Measurements from ENCODE around the gene SEMA3B. TPM values are rescaled to one million over a fixed set of nuclear protein-coding genes. Genes with fewer than 3 reads are reported as not detected.
"Not testable (repeated sequence)": the region's sequence is repeated elsewhere in the genome, so short reads cannot be mapped to it uniquely, and the experiment has no call there.

Gene SEMA3B
- total RNA-seq, 4 donors from 2014 or later: 1.7 to 3.1 (median 2.1) TPM

GRCh38 chr3:50242381-50242770 lies 26.6 kb upstream of the SEMA3B start:
- Histone ChIP-seq H3K27me3 (no peaks in the 10 kb centered on the region), H3K9me3 (no peaks in the 10 kb centered on the region), H3K4me1 (peaks cover 65 to 90% of the 10 kb centered on the region in 2 donors), H3K36me3 (no peaks in the 10 kb centered on the region), H3K4me3 (peak overlapping the region in 1 of 4 donors; percentile 1), H3K27ac (peak overlapping the region; percentile 87 to 96 (median 87))
- DNase-seq (no peak), ATAC-seq (no peak)
- TF ChIP-seq POLR2A (IDR thresholded peaks at IDR 0.05) (no peak), CTCF (IDR thresholded peaks at IDR 0.05 in 4 of 5, conservative IDR thresholded peaks at IDR 0.05 in 1 of 5) (no peak)
- intact Hi-C loops (cut with DNase I; ENCODE audit: low total_unique reads) (no loop called here), in situ Hi-C loops (cut with MboI; ENCODE audit: low sequenced_read_pairs in 4 of 4) (no loop called here)

GRCh38 chr3:50242851-50243542 lies 25.9 kb upstream of the SEMA3B start:
- ATAC-seq (no peak), DNase-seq (peak; percentile 49 to 58)
- Histone ChIP-seq H3K27me3 (no peaks in the 10 kb centered on the region), H3K27ac (peak overlapping the region; percentile 87 to 96 (median 87)), H3K4me3 (peak overlapping the region in 1 of 4 donors; percentile 3), H3K4me1 (peaks cover 71 to 89% of the 10 kb centered on the region in 2 donors), H3K36me3 (no peaks in the 10 kb centered on the region), H3K9me3 (no peaks in the 10 kb centered on the region)
- in situ Hi-C loops (cut with MboI; ENCODE audit: low sequenced_read_pairs in 4 of 4): no loop called here
- intact Hi-C loops (cut with DNase I; ENCODE audit: low total_unique reads): no loop called here
- TF ChIP-seq POLR2A (IDR thresholded peaks at IDR 0.05) (no peak), CTCF (IDR thresholded peaks at IDR 0.05 in 4 of 5, conservative IDR thresholded peaks at IDR 0.05 in 1 of 5) (no peak)

GRCh38 chr3:50243543-50243895 lies 25.4 kb upstream of the SEMA3B start:
- ATAC-seq: no peak
- Histone ChIP-seq H3K36me3 (no peaks in the 10 kb centered on the region), H3K27me3 (no peaks in the 10 kb centered on the region), H3K4me1 (peaks cover 71 to 89% of the 10 kb centered on the region in 2 donors), H3K4me3 (peak overlapping the region in 1 of 4 donors; percentile 3), H3K27ac (peak overlapping the region; percentile 87 to 96 (median 87)), H3K9me3 (no peaks in the 10 kb centered on the region)
- no peak for TF ChIP-seq POLR2A (IDR thresholded peaks at IDR 0.05)
- no peak for TF ChIP-seq CTCF (IDR thresholded peaks at IDR 0.05 in 4 of 5, conservative IDR thresholded peaks at IDR 0.05 in 1 of 5)
- in situ Hi-C loops (cut with MboI; ENCODE audit: low sequenced_read_pairs in 4 of 4): no loop called here
- no peak for DNase-seq
- intact Hi-C loops (cut with DNase I; ENCODE audit: low total_unique reads): no loop called here

- H3K36me3 ChIP-seq; intact Hi-C loops (cut with DNase I; ENCODE audit: low total_unique reads): not testable (repeated sequence)
Observed at GRCh38 chr3:50244813-50245212, 24.1 kb upstream of the SEMA3B start.

GRCh38 chr3:50245251-50245745 lies 23.6 kb upstream of the SEMA3B start:
- no peaks in the 10 kb centered on the region for H3K36me3 ChIP-seq
- DNase-seq (no peak), ATAC-seq (no peak)
- in situ Hi-C loops (cut with MboI; ENCODE audit: low sequenced_read_pairs in 4 of 4) (no loop called here), intact Hi-C loops (cut with DNase I; ENCODE audit: low total_unique reads) (no loop called here)
- peak overlapping the region; percentile 80 to 96 (median 87) for H3K27ac ChIP-seq
- H3K4me3 ChIP-seq: peak overlapping the region; percentile 57 to 64 (median 61)
- TF ChIP-seq CTCF (IDR thresholded peaks at IDR 0.05 in 4 of 5, conservative IDR thresholded peaks at IDR 0.05 in 1 of 5): no peak
- no peak for TF ChIP-seq POLR2A (IDR thresholded peaks at IDR 0.05)
- H3K9me3 ChIP-seq: no peaks in the 10 kb centered on the region
- peaks cover 71 to 91% of the 10 kb centered on the region in 2 donors for H3K4me1 ChIP-seq
- no peaks in the 10 kb centered on the region for H3K27me3 ChIP-seq

More at GRCh38 chr3:50244813-50245212, 24.1 kb upstream of the SEMA3B start:
- Histone ChIP-seq H3K27ac (peak overlapping the region; percentile 80 to 96 (median 87)), H3K4me3 (peak overlapping the region in 1 of 4 donors; percentile 57), H3K4me1 (peaks cover 71 to 91% of the 10 kb centered on the region in 2 donors)
- DNase-seq; ATAC-seq; H3K9me3 ChIP-seq; in situ Hi-C loops (cut with MboI; ENCODE audit: low sequenced_read_pairs in 4 of 4); H3K27me3 ChIP-seq: not testable (repeated sequence)
